Spinal cord (tissue), 10 donors: Measurements from ENCODE around the gene STIMATE. TPM values are rescaled to one million over a fixed set of nuclear protein-coding genes. Genes with fewer than 3 reads are reported as not detected.

ENCODE experiments used
- DNase-seq, 6 donors: peaks; one replicate each; pipeline versions ENCODE4 v3.0.0 to v3.0.0-alpha.2; 2013 to 2015; ENCODE audit warnings: low spot score in 6 of 6, low read depth in 4 of 6
- H3K27ac ChIP-seq: one replicate; pipeline ENCODE4 v1.5.1; 2013; ENCODE audit warnings: low read depth, low read length, control low read depth
- H3K27me3 ChIP-seq: one replicate; pipeline ENCODE4 v1.6.1; 2013; ENCODE audit warnings: low read length; ENCODE audit not compliant: control insufficient read depth, insufficient read depth
- H3K36me3 ChIP-seq: one replicate; pipeline ENCODE4 v1.6.1; 2013; ENCODE audit warnings: low read length; ENCODE audit not compliant: control insufficient read depth, insufficient read depth
- H3K4me1 ChIP-seq: one replicate; pipeline ENCODE4 v1.6.1; 2013; ENCODE audit warnings: low read length; ENCODE audit not compliant: control insufficient read depth, insufficient read depth
- H3K4me3 ChIP-seq: one replicate; pipeline ENCODE4 v1.5.1; 2013; ENCODE audit warnings: low read depth, low read length, control low read depth
- H3K9me3 ChIP-seq: one replicate; pipeline ENCODE4 v1.6.1; 2013; ENCODE audit warnings: low read length; ENCODE audit not compliant: control insufficient read depth, insufficient read depth
- WGBS: methylation state at CpG from one replicate; pipeline ENCODE4 v1.1.5; 2013; ENCODE audit warnings: missing lambda C conversion rate; ENCODE audit not compliant: insufficient coverage; 5-methylcytosine and 5-hydroxymethylcytosine counted together
- polyA plus RNA-seq, 2 donors: library from polyadenylated mRNA; unstranded; fragments of 120-200 nt; gene quantifications; one replicate each; pipeline ENCODE4 v1.2.1, GENCODE V29; 2013; ENCODE audit not compliant: insufficient read length in 2 of 2
- total RNA-seq, 2 donors: library from RNA; depleted of rRNA in 1 of 2; stranded (reverse); fragments of 120-200 nt in 1 of 2; fragments of >200 nt in 1 of 2; gene quantifications; one replicate each; pipeline versions ENCODE4 v1.2.3 to v1.2.4, GENCODE V29; 2013 to 2014
- donor health status: healthy.

STIMATE gene
- total and polyA plus RNA-seq, 4 donors = 16.3 to 65.6 (median 22.2) TPM

GRCh38 chr3:52896151-52896550 is 1.2 kb downstream of the STIMATE start:
- Histone ChIP-seq H3K36me3 (peaks cover 13% of the 10 kb centered on the region), H3K4me3 (peak overlapping the region; percentile 53), H3K4me1 (peaks cover 23% of the 10 kb centered on the region), H3K27ac (no peak overlapping the region), H3K27me3 (no peaks in the 10 kb centered on the region), H3K9me3 (no peaks in the 10 kb centered on the region)
- no CpG with 5 or more reads among the region's 3 CpGs for WGBS
- no peak for DNase-seq

GRCh38 chr3:52895418-52895817 is 1.9 kb downstream of the STIMATE start:
- H3K27me3 ChIP-seq = no peaks in the 10 kb centered on the region
- no peak overlapping the region for H3K4me3 ChIP-seq
- no peaks in the 10 kb centered on the region for H3K9me3 ChIP-seq
- 49% methylated on average over 3 of the region's 5 CpGs for WGBS
- no peak overlapping the region for H3K27ac ChIP-seq
- peaks cover 25% of the 10 kb centered on the region for H3K4me1 ChIP-seq
- no peak for DNase-seq
- H3K36me3 ChIP-seq = peaks cover 14% of the 10 kb centered on the region

GRCh38 chr3:52894756-52895155 is 2.6 kb downstream of the STIMATE start:
- DNase-seq = no peak
- Histone ChIP-seq H3K9me3 (no peaks in the 10 kb centered on the region), H3K27ac (no peak overlapping the region), H3K4me1 (peaks cover 31% of the 10 kb centered on the region), H3K36me3 (peaks cover 14% of the 10 kb centered on the region), H3K4me3 (no peak overlapping the region), H3K27me3 (no peaks in the 10 kb centered on the region)
- 90% methylated on average over 9 of the region's 10 CpGs for WGBS

GRCh38 chr3:52893723-52894122 is 3.6 kb downstream of the STIMATE start:
- H3K27ac ChIP-seq = peak overlapping the region; percentile 16

GRCh38 chr3:52892625-52893311 is 4.6 kb downstream of the STIMATE start:
- H3K4me1 ChIP-seq = peaks cover 35% of the 10 kb centered on the region
- 100% methylated on average over 4 of the region's 8 CpGs for WGBS
- peaks cover 14% of the 10 kb centered on the region for H3K36me3 ChIP-seq
- H3K27me3 ChIP-seq = no peaks in the 10 kb centered on the region
- DNase-seq = no peak
- H3K27ac ChIP-seq = peak overlapping the region; percentile 54
- no peaks in the 10 kb centered on the region for H3K9me3 ChIP-seq
- no peak overlapping the region for H3K4me3 ChIP-seq

More at GRCh38 chr3:52893723-52894122, 3.6 kb downstream of the STIMATE start:
- Histone ChIP-seq H3K4me1 (peaks cover 35% of the 10 kb centered on the region), H3K36me3 (peaks cover 14% of the 10 kb centered on the region), H3K27me3 (no peaks in the 10 kb centered on the region), H3K4me3 (no peak overlapping the region), H3K9me3 (no peaks in the 10 kb centered on the region)
- peak in 1 of 6 donors; percentile 76 for DNase-seq
- WGBS = 52% methylated on average over 3 of the region's 4 CpGs

- DNase-seq = no peak
- Histone ChIP-seq H3K4me3 (no peak overlapping the region), H3K27me3 (no peaks in the 10 kb centered on the region), H3K36me3 (peaks cover 14% of the 10 kb centered on the region), H3K4me1 (peaks cover 35% of the 10 kb centered on the region), H3K27ac (peak overlapping the region; percentile 2), H3K9me3 (no peaks in the 10 kb centered on the region)
- WGBS = 83% methylated on average over 2 of the region's 5 CpGs
Observed at GRCh38 chr3:52892290-52892624, 5.1 kb downstream of the STIMATE start.

- peaks cover 30% of the 10 kb centered on the region for H3K4me1 ChIP-seq
- no peaks in the 10 kb centered on the region for H3K27me3 ChIP-seq
- no peak for DNase-seq
- H3K36me3 ChIP-seq = peaks cover 14% of the 10 kb centered on the region
- no CpG with 5 or more reads among the region's 2 CpGs for WGBS
- no peak overlapping the region for H3K4me3 ChIP-seq
- H3K9me3 ChIP-seq = no peaks in the 10 kb centered on the region
- H3K27ac ChIP-seq = peak overlapping the region; percentile 2
Observed at GRCh38 chr3:52891615-52892081, 5.7 kb downstream of the STIMATE start.

- 89% methylated on average over 3 of the region's 9 CpGs for WGBS
- Histone ChIP-seq H3K36me3 (peaks cover 14% of the 10 kb centered on the region), H3K9me3 (no peaks in the 10 kb centered on the region), H3K27ac (no peak overlapping the region), H3K4me3 (no peak overlapping the region), H3K27me3 (no peaks in the 10 kb centered on the region), H3K4me1 (peaks cover 28% of the 10 kb centered on the region)
- DNase-seq = no peak
Observed at GRCh38 chr3:52891164-52891563, 6.2 kb downstream of the STIMATE start.

GRCh38 chr3:52890735-52891134 is 6.6 kb downstream of the STIMATE start:
- no peak for DNase-seq
- Histone ChIP-seq H3K4me1 (peaks cover 28% of the 10 kb centered on the region), H3K27ac (no peak overlapping the region), H3K27me3 (no peaks in the 10 kb centered on the region), H3K9me3 (no peaks in the 10 kb centered on the region), H3K36me3 (peaks cover 14% of the 10 kb centered on the region), H3K4me3 (no peak overlapping the region)
- WGBS = 100% methylated on average over 2 of the region's 5 CpGs

- 68% methylated on average over 7 of the region's 8 CpGs for WGBS
- Histone ChIP-seq H3K27ac (no peak overlapping the region), H3K4me3 (no peak overlapping the region), H3K4me1 (peaks cover 23% of the 10 kb centered on the region), H3K27me3 (no peaks in the 10 kb centered on the region), H3K36me3 (peaks cover 12% of the 10 kb centered on the region), H3K9me3 (no peaks in the 10 kb centered on the region)
- DNase-seq = peak in 1 of 6 donors; percentile 7
Observed at GRCh38 chr3:52889901-52890300, 7.4 kb downstream of the STIMATE start.
